ENCODE data around the gene LMF1. TPM values are rescaled to one million over a fixed set of nuclear protein-coding genes. Genes with fewer than 3 reads are reported as not detected.

The LMF1 gene
- total RNA-seq, 3 donors from 2014 or later (not counting 1 experiment from before 2014, with no cell fraction given): 28.2 to 42.2 (median 41.2) TPM

- H3K4me1 Mint-ChIP-seq: no peaks in the 10 kb centered on the region
- H3K27ac ChIP-seq (ENCODE audit: low read length): no peak overlapping the region
- no peaks in the 10 kb centered on the region for H3K27me3 Mint-ChIP-seq (ENCODE audit: low read depth in 2 of 2)
- WGBS (ENCODE audit: insufficient coverage): 83% methylated on average over 9 of the region's 11 CpGs
- intact Hi-C loops (cut with micrococcal nuclease): no loop called here
- H3K4me3 Mint-ChIP-seq: no peak overlapping the region
- no peak for TF ChIP-seq CTCF (IDR thresholded peaks at IDR 0.05)
- no peaks in the 10 kb centered on the region for H3K4me1 ChIP-seq (ENCODE audit: control insufficient read depth, insufficient read depth, low read length)
- DNase-seq: no peak
- H3K27ac Mint-ChIP-seq: no peak overlapping the region
- no peaks in the 10 kb centered on the region for H3K9me3 Mint-ChIP-seq
- no peak overlapping the region for H3K4me3 ChIP-seq (ENCODE audit: low read length)
- peaks cover 11% of the 10 kb centered on the region for H3K36me3 ChIP-seq (ENCODE audit: control insufficient read depth, insufficient read depth, low read length)
- peaks cover 3% of the 10 kb centered on the region for H3K36me3 Mint-ChIP-seq
- H3K27me3 ChIP-seq (ENCODE audit: control insufficient read depth, insufficient read depth, low read length): no peaks in the 10 kb centered on the region
- no peaks in the 10 kb centered on the region for H3K9me3 ChIP-seq (ENCODE audit: control insufficient read depth, insufficient read depth, low read length)
- no peak for ATAC-seq
Observed at GRCh38 chr16:935684-936083, 35.1 kb downstream of the LMF1 start.

GRCh38 chr16:934178-934577 is 36.6 kb downstream of the LMF1 start:
- no peaks in the 10 kb centered on the region for H3K36me3 Mint-ChIP-seq
- no peaks in the 10 kb centered on the region for H3K9me3 Mint-ChIP-seq
- H3K4me3 Mint-ChIP-seq: no peak overlapping the region
- DNase-seq (no peak), ATAC-seq (no peak)
- H3K27me3 Mint-ChIP-seq (ENCODE audit: low read depth in 2 of 2): no peaks in the 10 kb centered on the region
- TF ChIP-seq CTCF (IDR thresholded peaks at IDR 0.05): no peak
- Histone ChIP-seq H3K4me1 (ENCODE audit: control insufficient read depth, insufficient read depth, low read length) (no peaks in the 10 kb centered on the region), H3K4me3 (ENCODE audit: low read length) (no peak overlapping the region), H3K27me3 (ENCODE audit: control insufficient read depth, insufficient read depth, low read length) (no peaks in the 10 kb centered on the region), H3K9me3 (ENCODE audit: control insufficient read depth, insufficient read depth, low read length) (no peaks in the 10 kb centered on the region), H3K27ac (ENCODE audit: low read length) (no peak overlapping the region), H3K36me3 (ENCODE audit: control insufficient read depth, insufficient read depth, low read length) (peaks cover 11% of the 10 kb centered on the region)
- no peak overlapping the region for H3K27ac Mint-ChIP-seq
- intact Hi-C loops (cut with micrococcal nuclease): no loop called here
- no peaks in the 10 kb centered on the region for H3K4me1 Mint-ChIP-seq
- WGBS (ENCODE audit: insufficient coverage): 96% methylated on average over 9 of the region's 10 CpGs

- peaks cover 11% of the 10 kb centered on the region for H3K36me3 ChIP-seq (ENCODE audit: control insufficient read depth, insufficient read depth, low read length)
- WGBS (ENCODE audit: insufficient coverage): 98% methylated on average over 15 of the region's 15 CpGs
Observed at GRCh38 chr16:933581-933980, 37.2 kb downstream of the LMF1 start.

More at GRCh38 chr16:933581-933980, 37.2 kb downstream of the LMF1 start:
- Mint-ChIP-seq H3K9me3 (no peaks in the 10 kb centered on the region), H3K36me3 (no peaks in the 10 kb centered on the region), H3K27me3 (ENCODE audit: low read depth in 2 of 2) (no peaks in the 10 kb centered on the region), H3K4me1 (no peaks in the 10 kb centered on the region), H3K27ac (no peak overlapping the region), H3K4me3 (no peak overlapping the region)
- Histone ChIP-seq H3K27me3 (ENCODE audit: control insufficient read depth, insufficient read depth, low read length) (no peaks in the 10 kb centered on the region), H3K4me3 (ENCODE audit: low read length) (no peak overlapping the region), H3K27ac (ENCODE audit: low read length) (no peak overlapping the region), H3K4me1 (ENCODE audit: control insufficient read depth, insufficient read depth, low read length) (no peaks in the 10 kb centered on the region), H3K9me3 (ENCODE audit: control insufficient read depth, insufficient read depth, low read length) (no peaks in the 10 kb centered on the region)
- no peak for TF ChIP-seq CTCF (IDR thresholded peaks at IDR 0.05)
- intact Hi-C loops (cut with micrococcal nuclease): no loop called here
- ATAC-seq (no peak), DNase-seq (no peak)

Data from natural killer cell (primary cell).